Measurements from ENCODE around the gene RANBP3. TPM values are rescaled to one million over a fixed set of nuclear protein-coding genes. Genes with fewer than 3 reads are reported as not detected.

RANBP3 gene
- total RNA-seq, 1 donor from 2014 or later: 122 TPM

DNA sequence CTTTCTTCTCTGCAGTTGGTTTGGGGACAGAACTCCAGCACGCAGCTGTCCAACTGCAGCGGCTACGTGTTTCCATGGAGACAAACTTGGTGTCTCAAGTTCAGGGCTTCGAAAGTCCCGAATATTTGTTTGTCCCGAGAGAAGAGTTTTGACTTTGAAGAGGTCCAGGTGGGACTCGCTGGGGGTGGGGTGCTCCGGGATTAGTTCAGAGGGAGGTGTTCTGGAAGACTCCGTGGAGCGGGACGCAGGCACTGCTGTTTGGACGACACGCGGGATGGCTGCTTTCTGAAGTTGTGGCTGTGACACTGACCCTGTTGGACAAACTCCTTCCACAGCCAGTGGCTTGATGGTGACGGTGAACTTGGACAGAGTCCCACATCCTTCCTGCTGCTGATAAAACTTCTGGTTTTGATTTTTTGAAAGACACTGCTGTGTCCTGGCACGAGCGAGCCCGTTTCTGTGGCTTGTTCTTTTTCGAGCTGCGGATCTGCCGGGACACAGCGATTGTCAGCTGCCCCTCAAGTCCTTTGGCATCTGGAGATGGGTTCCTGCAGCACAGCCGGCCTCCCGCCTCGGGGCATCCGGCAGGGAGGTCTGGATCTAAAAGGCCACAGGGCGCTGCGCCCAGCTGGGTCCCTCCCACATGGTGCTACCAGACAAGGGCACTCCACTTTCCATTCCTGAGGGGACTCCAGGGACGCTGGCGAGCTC is 15.9 kb upstream of the RANBP3 start:
- no peak overlapping the region for H3K27ac Mint-ChIP-seq (ENCODE audit: unreplicated experiment)

DNA sequence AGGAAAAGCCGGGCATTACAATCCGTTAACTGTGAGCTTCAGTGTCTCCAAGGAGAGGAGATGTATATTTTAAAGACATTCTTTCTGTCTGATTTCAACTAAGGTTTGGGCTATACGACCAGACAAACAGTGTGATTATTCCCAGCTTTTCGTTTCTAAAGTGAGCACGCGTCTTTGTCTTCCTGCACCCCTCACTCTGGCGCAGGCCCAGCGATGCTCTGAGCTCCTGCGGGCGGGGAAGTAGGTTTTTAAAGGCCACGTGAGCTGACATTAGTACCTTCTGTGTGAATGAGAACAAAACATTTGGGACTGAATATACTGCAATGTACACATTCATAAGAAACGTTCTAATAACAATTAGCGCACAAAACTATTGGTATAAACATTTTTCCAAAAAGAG is 15.3 kb upstream of the RANBP3 start:
- Mint-ChIP-seq H3K4me1 (peaks cover 23% of the 10 kb centered on the region), H3K27me3 (ENCODE audit: low read depth) (no peaks in the 10 kb centered on the region), H3K4me3 (no peak overlapping the region), H3K36me3 (ENCODE audit: low read depth) (no peaks in the 10 kb centered on the region), H3K27ac (ENCODE audit: unreplicated experiment) (peak overlapping the region; percentile 50), H3K9me3 (no peaks in the 10 kb centered on the region)
- TF ChIP-seq, protein P1, sequence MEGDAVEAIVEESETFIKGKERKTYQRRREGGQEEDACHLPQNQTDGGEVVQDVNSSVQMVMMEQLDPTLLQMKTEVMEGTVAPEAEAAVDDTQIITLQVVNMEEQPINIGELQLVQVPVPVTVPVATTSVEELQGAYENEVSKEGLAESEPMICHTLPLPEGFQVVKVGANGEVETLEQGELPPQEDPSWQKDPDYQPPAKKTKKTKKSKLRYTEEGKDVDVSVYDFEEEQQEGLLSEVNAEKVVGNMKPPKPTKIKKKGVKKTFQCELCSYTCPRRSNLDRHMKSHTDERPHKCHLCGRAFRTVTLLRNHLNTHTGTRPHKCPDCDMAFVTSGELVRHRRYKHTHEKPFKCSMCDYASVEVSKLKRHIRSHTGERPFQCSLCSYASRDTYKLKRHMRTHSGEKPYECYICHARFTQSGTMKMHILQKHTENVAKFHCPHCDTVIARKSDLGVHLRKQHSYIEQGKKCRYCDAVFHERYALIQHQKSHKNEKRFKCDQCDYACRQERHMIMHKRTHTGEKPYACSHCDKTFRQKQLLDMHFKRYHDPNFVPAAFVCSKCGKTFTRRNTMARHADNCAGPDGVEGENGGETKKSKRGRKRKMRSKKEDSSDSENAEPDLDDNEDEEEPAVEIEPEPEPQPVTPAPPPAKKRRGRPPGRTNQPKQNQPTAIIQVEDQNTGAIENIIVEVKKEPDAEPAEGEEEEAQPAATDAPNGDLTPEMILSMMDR (conservative IDR thresholded peaks at IDR 0.05): no peak
- DNase-seq (ENCODE audit: low read depth, low spot score): no peak

More for the DNA sequence above, 15.9 kb upstream of the RANBP3 start:
- peaks cover 19% of the 10 kb centered on the region for H3K4me1 Mint-ChIP-seq
- H3K4me3 Mint-ChIP-seq: no peak overlapping the region
- no peaks in the 10 kb centered on the region for H3K27me3 Mint-ChIP-seq (ENCODE audit: low read depth)
- no peak for DNase-seq (ENCODE audit: low read depth, low spot score)
- TF ChIP-seq, protein P1 (conservative IDR thresholded peaks at IDR 0.05): no peak
- no peaks in the 10 kb centered on the region for H3K36me3 Mint-ChIP-seq (ENCODE audit: low read depth)
- H3K9me3 Mint-ChIP-seq: no peaks in the 10 kb centered on the region

DNA sequence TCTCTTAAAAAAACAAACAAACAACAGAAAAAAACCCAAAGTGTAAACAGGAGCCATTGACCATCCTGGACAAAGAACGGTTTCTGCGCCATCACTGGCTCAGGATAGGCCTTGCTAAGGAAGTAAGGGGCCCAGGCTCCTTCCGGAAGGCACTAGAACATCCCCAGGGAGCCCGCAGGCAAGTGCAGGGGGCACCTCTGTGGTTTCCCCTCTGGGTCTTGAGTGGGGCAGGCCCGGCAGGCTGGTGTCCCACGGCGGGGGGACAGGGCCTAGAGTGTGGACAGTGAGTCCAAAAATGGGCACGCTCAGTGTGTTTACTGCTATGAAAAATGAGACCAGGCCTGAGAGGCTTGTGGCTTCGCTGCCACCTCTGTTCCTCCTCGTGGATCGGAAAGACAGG is 14.8 kb upstream of the RANBP3 start:
- peaks cover 23% of the 10 kb centered on the region for H3K4me1 Mint-ChIP-seq
- H3K36me3 Mint-ChIP-seq (ENCODE audit: low read depth): no peaks in the 10 kb centered on the region
- no peak overlapping the region for H3K27ac Mint-ChIP-seq (ENCODE audit: unreplicated experiment)
- no peak for DNase-seq (ENCODE audit: low read depth, low spot score)
- no peaks in the 10 kb centered on the region for H3K9me3 Mint-ChIP-seq
- H3K27me3 Mint-ChIP-seq (ENCODE audit: low read depth): no peaks in the 10 kb centered on the region
- TF ChIP-seq, protein P1 (conservative IDR thresholded peaks at IDR 0.05): no peak
- no peak overlapping the region for H3K4me3 Mint-ChIP-seq

DNA sequence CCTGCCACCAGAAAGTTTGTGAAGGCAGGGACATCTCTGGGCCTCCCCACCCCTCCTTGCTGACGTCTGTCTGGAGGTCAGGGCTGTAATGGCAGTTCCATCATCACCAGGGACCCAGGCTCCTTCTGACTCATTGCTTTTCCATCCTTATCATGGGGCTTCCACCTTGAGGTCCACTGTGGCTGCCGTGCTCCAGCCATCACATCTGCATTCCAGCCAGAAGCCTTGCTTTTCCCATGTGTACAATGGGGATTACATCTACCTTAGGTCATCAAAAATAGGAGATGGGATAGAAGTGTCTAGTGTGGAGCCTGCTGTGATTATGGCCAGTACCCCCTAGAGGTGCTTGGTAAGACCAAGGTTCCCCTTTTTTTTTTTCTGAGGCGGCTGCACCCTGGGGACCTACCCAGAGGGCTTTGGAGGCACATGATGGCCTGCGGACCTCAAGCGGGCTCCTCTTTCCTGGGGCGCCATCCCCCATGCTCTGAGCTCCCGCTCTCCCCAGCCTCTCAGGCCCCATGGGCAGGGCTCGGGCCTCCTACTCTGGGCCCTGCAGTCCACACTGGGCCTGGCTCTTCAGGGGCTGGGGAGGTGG is 13.4 kb upstream of the RANBP3 start:
- Mint-ChIP-seq H3K4me3 (no peak overlapping the region), H3K36me3 (ENCODE audit: low read depth) (no peaks in the 10 kb centered on the region), H3K27ac (ENCODE audit: unreplicated experiment) (no peak overlapping the region), H3K27me3 (ENCODE audit: low read depth) (no peaks in the 10 kb centered on the region), H3K4me1 (peaks cover 31% of the 10 kb centered on the region), H3K9me3 (no peaks in the 10 kb centered on the region)
- TF ChIP-seq, protein P1 (conservative IDR thresholded peaks at IDR 0.05): no peak
- DNase-seq (ENCODE audit: low read depth, low spot score): no peak

DNA sequence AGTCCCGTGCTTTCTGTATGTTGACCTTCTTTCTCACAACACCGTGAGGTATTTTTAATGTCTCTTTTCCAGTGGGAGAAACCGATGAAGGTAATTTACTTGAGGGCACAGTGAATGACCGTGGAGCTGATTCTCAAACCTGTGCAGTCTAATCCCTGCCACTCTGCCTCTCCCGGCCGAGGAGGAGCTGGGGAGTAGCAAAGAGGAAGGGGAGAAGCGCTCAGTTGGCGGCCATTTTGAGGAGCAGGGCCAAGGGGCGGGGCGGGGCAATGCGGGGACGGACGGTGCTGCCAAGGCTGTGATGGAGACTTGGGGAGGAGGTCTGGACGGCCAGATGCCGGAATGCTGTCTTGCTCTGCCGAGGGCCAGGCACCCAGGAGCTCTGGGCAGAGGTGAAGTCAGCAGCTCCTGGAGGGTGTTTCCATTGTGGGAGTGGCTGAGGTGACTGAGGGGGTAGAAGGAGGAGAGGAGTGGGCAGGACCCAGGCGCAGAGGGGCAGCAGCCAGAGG is 12.4 kb upstream of the RANBP3 start:
- peak; percentile 6 for DNase-seq (ENCODE audit: low read depth, low spot score)
- H3K9me3 Mint-ChIP-seq: no peaks in the 10 kb centered on the region
- peak overlapping the region; percentile 83 for H3K27ac Mint-ChIP-seq (ENCODE audit: unreplicated experiment)

More for the DNA sequence above, 12.4 kb upstream of the RANBP3 start:
- Mint-ChIP-seq H3K36me3 (ENCODE audit: low read depth) (no peaks in the 10 kb centered on the region), H3K4me3 (no peak overlapping the region), H3K4me1 (peaks cover 31% of the 10 kb centered on the region), H3K27me3 (ENCODE audit: low read depth) (no peaks in the 10 kb centered on the region)
- TF ChIP-seq, protein P1 (conservative IDR thresholded peaks at IDR 0.05): no peak
